GM12864 (cell line): ENCODE results near the gene PDGFA.

Source experiments
- DNase-seq: peaks from one replicate; pipeline ENCODE4 v3.0.0-alpha.2; 2011; ENCODE audit warnings: low read depth
- H3K4me3 ChIP-seq: 2 replicates; pipeline ENCODE4 v1.5.1; 2011; ENCODE audit warnings: mild to moderate bottlenecking, low read depth, low read length, control low read depth
- TF ChIP-seq, protein P1 (sequence below): IDR thresholded peaks from 2 replicates; pipeline ENCODE4 v1.5.1; 2011; ENCODE audit warnings: low read depth, mild to moderate bottlenecking, moderate library complexity, low read length, control low read depth, inconsistent platforms; ENCODE audit errors: missing control alignments

The PDGFA gene

DNA sequence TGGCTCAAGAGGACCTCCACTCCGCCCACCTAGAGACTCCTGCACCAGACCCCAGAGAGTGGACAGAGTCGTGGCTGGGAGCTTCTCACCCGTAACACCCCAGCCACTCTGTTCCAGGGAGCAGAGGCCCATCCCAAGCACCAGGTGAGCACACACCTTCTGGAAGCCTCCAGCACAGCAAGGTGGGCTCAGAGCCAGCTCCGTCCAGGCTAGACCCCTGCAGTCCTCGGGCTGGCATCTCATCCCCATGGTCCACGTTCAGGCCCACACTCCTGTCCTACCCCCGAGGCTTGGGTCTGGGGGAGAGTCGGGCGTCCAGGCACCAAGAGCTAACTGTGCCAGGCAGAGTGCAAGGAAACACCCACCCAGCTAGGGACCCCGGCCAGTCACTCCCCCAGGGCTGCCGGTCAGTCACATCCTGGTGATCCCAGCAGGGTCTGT is 13.2 kb downstream of the PDGFA start:
- no peak overlapping the region for H3K4me3 ChIP-seq
- TF ChIP-seq, protein P1, sequence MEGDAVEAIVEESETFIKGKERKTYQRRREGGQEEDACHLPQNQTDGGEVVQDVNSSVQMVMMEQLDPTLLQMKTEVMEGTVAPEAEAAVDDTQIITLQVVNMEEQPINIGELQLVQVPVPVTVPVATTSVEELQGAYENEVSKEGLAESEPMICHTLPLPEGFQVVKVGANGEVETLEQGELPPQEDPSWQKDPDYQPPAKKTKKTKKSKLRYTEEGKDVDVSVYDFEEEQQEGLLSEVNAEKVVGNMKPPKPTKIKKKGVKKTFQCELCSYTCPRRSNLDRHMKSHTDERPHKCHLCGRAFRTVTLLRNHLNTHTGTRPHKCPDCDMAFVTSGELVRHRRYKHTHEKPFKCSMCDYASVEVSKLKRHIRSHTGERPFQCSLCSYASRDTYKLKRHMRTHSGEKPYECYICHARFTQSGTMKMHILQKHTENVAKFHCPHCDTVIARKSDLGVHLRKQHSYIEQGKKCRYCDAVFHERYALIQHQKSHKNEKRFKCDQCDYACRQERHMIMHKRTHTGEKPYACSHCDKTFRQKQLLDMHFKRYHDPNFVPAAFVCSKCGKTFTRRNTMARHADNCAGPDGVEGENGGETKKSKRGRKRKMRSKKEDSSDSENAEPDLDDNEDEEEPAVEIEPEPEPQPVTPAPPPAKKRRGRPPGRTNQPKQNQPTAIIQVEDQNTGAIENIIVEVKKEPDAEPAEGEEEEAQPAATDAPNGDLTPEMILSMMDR, result no peak
- DNase-seq, result no peak

DNA sequence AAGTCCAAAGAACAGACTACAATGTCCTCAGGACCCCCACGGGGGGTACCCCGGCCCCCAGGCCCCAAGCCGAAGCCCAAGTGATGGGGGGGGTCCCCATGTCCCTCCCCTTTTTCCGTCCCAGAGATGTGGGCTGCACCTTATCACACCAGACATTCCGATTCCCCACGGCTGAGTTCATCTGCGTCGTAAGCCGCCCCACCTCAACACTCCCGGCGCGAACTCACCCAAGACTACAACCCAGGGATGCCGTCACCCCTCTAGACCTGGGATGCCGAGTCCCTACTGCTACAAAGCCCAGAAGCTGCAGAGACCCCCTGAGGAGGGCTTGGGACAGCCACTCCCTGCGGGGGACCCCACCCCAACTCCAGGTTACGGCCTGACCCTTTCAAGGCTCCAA is 14.5 kb downstream of the PDGFA start:
- H3K4me3 ChIP-seq, result no peak overlapping the region
- TF ChIP-seq, protein P1, result no peak
- no peak for DNase-seq

- H3K4me3 ChIP-seq, result no peak overlapping the region
- no peak for DNase-seq
- TF ChIP-seq, protein P1, result no peak
Measured at GRCh38 chr7:504221-505111, 15.2 kb downstream of the PDGFA start.

GRCh38 chr7:503575-504111 is 16.0 kb downstream of the PDGFA start:
- H3K4me3 ChIP-seq, result no peak overlapping the region
- DNase-seq, result no peak
- TF ChIP-seq, protein P1, result no peak

- TF ChIP-seq, protein P1, result no peak
- no peak overlapping the region for H3K4me3 ChIP-seq
- DNase-seq, result no peak
Measured at GRCh38 chr7:502296-502695, 17.4 kb downstream of the PDGFA start.

- DNase-seq, result no peak
- TF ChIP-seq, protein P1, result no peak
Measured at GRCh38 chr7:501526-501925, 18.1 kb downstream of the PDGFA start.

More at GRCh38 chr7:501526-501925, 18.1 kb downstream of the PDGFA start:
- H3K4me3 ChIP-seq, result no peak overlapping the region
